Measurements from ENCODE around the gene PRCP. TPM values are rescaled to one million over a fixed set of nuclear protein-coding genes. Genes with fewer than 3 reads are reported as not detected.

Gene PRCP
- total and polyA plus RNA-seq, 2 experiments from 2014 or later: 33.3 to 52.8 TPM

GRCh38 chr11:82811369-82811768 is 88.9 kb downstream of the PRCP start:
- Mint-ChIP-seq H3K27me3 (ENCODE audit: insufficient read depth, low read depth, poor library complexity) (peaks cover 2% of the 10 kb centered on the region), H3K4me1 (peaks cover 14% of the 10 kb centered on the region), H3K4me3 (no peak overlapping the region), H3K9me3 (no peaks in the 10 kb centered on the region), H3K27ac (no peak overlapping the region), H3K36me3 (ENCODE audit: low read depth) (no peaks in the 10 kb centered on the region)
- TF ChIP-seq NANOG (IDR thresholded peaks at IDR 0.05; ENCODE audit: borderline replicate concordance): no peak
- TF ChIP-seq ZNF331 (CRISPR knock-in tag; IDR thresholded peaks at IDR 0.05; ENCODE audit: low read depth): no peak
- TF ChIP-seq JUNB (IDR thresholded peaks at IDR 0.05; ENCODE audit: unreplicated experiment): no peak
- no peak for TF ChIP-seq REST (IDR thresholded peaks at IDR 0.05; ENCODE audit: unreplicated experiment)
- TF ChIP-seq POLR2AphosphoS5 (IDR thresholded peaks at IDR 0.05; ENCODE audit: low read depth): no peak
- TF ChIP-seq STAT1 (IDR thresholded peaks at IDR 0.05; ENCODE audit: unreplicated experiment): no peak
- TF ChIP-seq ETS1 (IDR thresholded peaks at IDR 0.05): no peak
- TF ChIP-seq ZNF114 (CRISPR knock-in tag; IDR thresholded peaks at IDR 0.05): no peak
- Histone ChIP-seq H3K27me3 (ENCODE audit: insufficient read depth) (no peaks in the 10 kb centered on the region), H3K4me2 (no peak overlapping the region), H3K4me1 (ENCODE audit: insufficient read depth) (peaks cover 12% of the 10 kb centered on the region), H4K20me1 (replicated peaks; ENCODE audit: insufficient read depth) (no peaks in the 10 kb centered on the region), H3K4me3 (no peak overlapping the region), H3K36me3 (ENCODE audit: insufficient read depth) (no peaks in the 10 kb centered on the region), H2AFZ (0 out of 2 replicates have a peak overlapping the region, but pooled peaks have one; percentile 7), H3K27ac (ENCODE audit: low read depth) (no peak overlapping the region), H3K79me2 (replicated peaks; ENCODE audit: insufficient read depth) (no peaks in the 10 kb centered on the region), H3F3A (replicated peaks; ENCODE audit: low read depth) (no peaks in the 10 kb centered on the region), H3K9me2 (ENCODE audit: insufficient read depth) (no peaks in the 10 kb centered on the region)
- DNase-seq (ENCODE audit: low spot score) (peak; percentile 19), ATAC-seq (no peak; the same call in 2 of the 3 replicates)

GRCh38 chr11:82810738-82811137 is 89.5 kb downstream of the PRCP start:
- no peaks in the 10 kb centered on the region for H3K36me3 Mint-ChIP-seq (ENCODE audit: low read depth)
- no peaks in the 10 kb centered on the region for H3F3A ChIP-seq (replicated peaks; ENCODE audit: low read depth)
- no peaks in the 10 kb centered on the region for H3K9me3 Mint-ChIP-seq
- ATAC-seq: no peak
- peaks cover 2% of the 10 kb centered on the region for H3K27me3 Mint-ChIP-seq (ENCODE audit: insufficient read depth, low read depth, poor library complexity)
- H3K4me1 ChIP-seq (ENCODE audit: insufficient read depth): peaks cover 12% of the 10 kb centered on the region
- H3K4me3 ChIP-seq: no peak overlapping the region
- no peaks in the 10 kb centered on the region for H3K36me3 ChIP-seq (ENCODE audit: insufficient read depth)
- no peaks in the 10 kb centered on the region for H3K79me2 ChIP-seq (replicated peaks; ENCODE audit: insufficient read depth)
- H3K4me1 Mint-ChIP-seq: peaks cover 14% of the 10 kb centered on the region
- no peaks in the 10 kb centered on the region for H4K20me1 ChIP-seq (replicated peaks; ENCODE audit: insufficient read depth)
- no peak overlapping the region for H3K27ac ChIP-seq (ENCODE audit: low read depth)
- H3K27me3 ChIP-seq (ENCODE audit: insufficient read depth): no peaks in the 10 kb centered on the region
- no peak overlapping the region for H3K4me3 Mint-ChIP-seq
- no peak for DNase-seq (ENCODE audit: low spot score)
- H2AFZ ChIP-seq: no peak overlapping the region
- H3K9me2 ChIP-seq (ENCODE audit: insufficient read depth): peaks cover under 1% of the 10 kb centered on the region; the same call in 1 of the 2 replicates
- no peak for TF ChIP-seq REST (IDR thresholded peaks at IDR 0.05; ENCODE audit: unreplicated experiment)
- no peak overlapping the region for H3K4me2 ChIP-seq
- H3K27ac Mint-ChIP-seq: no peak overlapping the region
